PC-9 (cell line): ENCODE results near the gene UAP1L1. TPM values are rescaled to one million over a fixed set of nuclear protein-coding genes. Genes with fewer than 3 reads are reported as not detected.

Experiments used
- BruUV-seq: library from RNA; stranded (reverse); fragments of 400-500 nt; replicated peaks from 2 replicates; lab custom pipeline; 2021; lab: Mats Ljungman, UMichigan
- CTCF ChIA-PET: fragments of 300-600 bp; sonication (Branson Sonifier 250); formaldehyde crosslinking; loops from one replicate; lab custom pipeline; 2022; ENCODE audit warnings: antibody characterized with exemption; lab: Charles Lee
- POLR2A ChIA-PET: fragments of 300-600 bp; sonication (Branson Sonifier 250); formaldehyde crosslinking; loops from one replicate; lab custom pipeline; 2022; ENCODE audit warnings: antibody characterized with exemption; ENCODE audit not compliant: unreplicated experiment; lab: Charles Lee
- DNase-seq, 2 experiments: peaks; one replicate each; pipeline versions ENCODE4 v3.0.0 to v3.0.0-alpha.2; 2015 to 2022; ENCODE audit warnings: mixed read lengths in 1 of 2
- H2AFZ ChIP-seq: fragments of 200-600 bp; sonication (generic); 2 replicates; pipeline ENCODE4 v1.8.1; 2017; ENCODE audit warnings: antibody characterized with exemption
- H3F3A ChIP-seq: fragments of 200-600 bp; sonication (generic); 2 replicates; pipeline ENCODE4 v1.8.1; 2017; ENCODE audit warnings: antibody characterized with exemption, mild to moderate bottlenecking, low read depth; ENCODE audit not compliant: insufficient read depth
- H3K27ac ChIP-seq: fragments of 200-600 bp; sonication (generic); 2 replicates; pipeline ENCODE4 v1.6.1; 2016; ENCODE audit warnings: mixed run types
- H3K27me3 ChIP-seq: fragments of 200-600 bp; sonication (generic); 2 replicates; pipeline ENCODE4 v1.6.1; 2016; ENCODE audit warnings: low read depth, mixed run types; ENCODE audit not compliant: insufficient read depth
- H3K36me3 ChIP-seq: fragments of 200-600 bp; sonication (generic); 2 replicates; pipeline ENCODE4 v1.6.1; 2016; ENCODE audit warnings: low read depth, mixed run types
- H3K4me1 ChIP-seq: fragments of 200-600 bp; sonication (generic); replicated peaks from 2 replicates; pipeline ENCODE4 v1.6.1; 2016; ENCODE audit warnings: mixed run types; ENCODE audit not compliant: insufficient read depth
- H3K4me2 ChIP-seq: fragments of 200-600 bp; sonication (generic); 2 replicates; pipeline ENCODE4 v1.6.1; 2017; ENCODE audit warnings: mixed run types
- H3K4me3 ChIP-seq: fragments of 200-600 bp; sonication (generic); 2 replicates; pipeline ENCODE4 v1.6.1; 2016; ENCODE audit warnings: mixed run types
- H3K79me2 ChIP-seq: fragments of 200-600 bp; sonication (generic); 2 replicates; pipeline ENCODE4 v1.6.1; 2017; ENCODE audit warnings: low read depth, mixed run types
- H3K9me2 ChIP-seq: fragments of 200-600 bp; sonication (generic); 2 replicates; pipeline ENCODE4 v1.8.1; 2017; ENCODE audit warnings: mild to moderate bottlenecking; ENCODE audit not compliant: insufficient read depth
- H3K9me3 ChIP-seq: fragments of 200-600 bp; sonication (generic); 2 replicates; pipeline ENCODE4 v1.8.1; 2016; ENCODE audit warnings: low read depth; ENCODE audit not compliant: insufficient read depth
- H4K20me1 ChIP-seq: fragments of 200-600 bp; sonication (generic); 2 replicates; pipeline ENCODE4 v1.8.1; 2017; ENCODE audit not compliant: insufficient read depth
- EZH2 ChIP-seq: fragments of 200-600 bp; sonication (generic); IDR thresholded peaks from 2 replicates; pipeline ENCODE4 v1.8.0; 2017; ENCODE audit warnings: antibody characterized with exemption, low read depth
- intact Hi-C: fragments of 100-400 bp; cut with micrococcal nuclease; formaldehyde crosslinking; loops from one replicate; pipeline ENCODE4 v1.10.0; 2022; ENCODE audit not compliant: unreplicated experiment
- total RNA-seq: library from RNA; stranded (reverse); gene quantifications from 2 replicates; pipeline ENCODE4 v1.2.3, GENCODE V29; 2021
- TF ChIP-seq, protein P1 (sequence below): fragments of 200-600 bp; sonication (generic); conservative IDR thresholded peaks from 2 replicates; pipeline ENCODE4 v1.6.1; 2017; ENCODE audit warnings: mixed run types, antibody characterized with exemption, mild to moderate bottlenecking, moderate library complexity

UAP1L1 gene
- total RNA-seq, 1 experiment from 2014 or later: 9.9 TPM

DNA sequence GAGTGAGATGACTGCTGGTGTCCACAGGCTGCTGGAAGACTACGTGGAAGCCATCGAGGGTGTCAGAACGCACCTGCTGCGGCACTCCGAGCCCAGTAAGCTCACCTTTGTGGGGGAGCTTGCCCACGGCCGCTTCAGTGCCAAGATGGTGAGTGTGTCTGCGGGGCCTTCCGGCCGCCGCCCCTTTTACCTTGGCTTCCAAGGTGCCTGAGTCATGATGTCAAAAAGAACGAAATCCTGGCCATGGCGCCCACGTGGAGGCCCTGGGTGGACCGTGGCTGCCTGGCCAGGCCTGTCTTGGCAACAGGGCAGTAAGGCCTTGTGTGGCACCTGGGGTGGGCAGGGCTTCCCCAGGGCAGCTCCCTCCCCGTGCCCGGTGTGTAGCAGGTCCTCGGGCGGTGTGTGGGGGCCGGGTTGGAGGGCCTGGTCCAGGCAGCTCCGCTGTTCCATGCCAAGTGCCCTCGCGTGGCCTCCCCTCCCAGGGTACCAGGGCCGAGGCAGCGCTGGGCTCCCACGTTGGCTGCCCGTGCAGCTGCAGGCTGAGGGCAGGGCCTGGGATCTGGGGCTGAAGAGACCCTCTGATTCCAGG, 29.4 kb downstream of the UAP1L1 start:
- no peaks in the 10 kb centered on the region for H3F3A ChIP-seq
- H3K9me3 ChIP-seq: no peaks in the 10 kb centered on the region
- intact Hi-C loops: no loop called here
- TF ChIP-seq, protein P1, sequence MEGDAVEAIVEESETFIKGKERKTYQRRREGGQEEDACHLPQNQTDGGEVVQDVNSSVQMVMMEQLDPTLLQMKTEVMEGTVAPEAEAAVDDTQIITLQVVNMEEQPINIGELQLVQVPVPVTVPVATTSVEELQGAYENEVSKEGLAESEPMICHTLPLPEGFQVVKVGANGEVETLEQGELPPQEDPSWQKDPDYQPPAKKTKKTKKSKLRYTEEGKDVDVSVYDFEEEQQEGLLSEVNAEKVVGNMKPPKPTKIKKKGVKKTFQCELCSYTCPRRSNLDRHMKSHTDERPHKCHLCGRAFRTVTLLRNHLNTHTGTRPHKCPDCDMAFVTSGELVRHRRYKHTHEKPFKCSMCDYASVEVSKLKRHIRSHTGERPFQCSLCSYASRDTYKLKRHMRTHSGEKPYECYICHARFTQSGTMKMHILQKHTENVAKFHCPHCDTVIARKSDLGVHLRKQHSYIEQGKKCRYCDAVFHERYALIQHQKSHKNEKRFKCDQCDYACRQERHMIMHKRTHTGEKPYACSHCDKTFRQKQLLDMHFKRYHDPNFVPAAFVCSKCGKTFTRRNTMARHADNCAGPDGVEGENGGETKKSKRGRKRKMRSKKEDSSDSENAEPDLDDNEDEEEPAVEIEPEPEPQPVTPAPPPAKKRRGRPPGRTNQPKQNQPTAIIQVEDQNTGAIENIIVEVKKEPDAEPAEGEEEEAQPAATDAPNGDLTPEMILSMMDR: no peak
- TF ChIP-seq EZH2: no peak
- no peak overlapping the region for H2AFZ ChIP-seq
- H3K79me2 ChIP-seq: no peaks in the 10 kb centered on the region
- peaks cover 13% of the 10 kb centered on the region for H3K36me3 ChIP-seq
- no peak overlapping the region for H3K27ac ChIP-seq
- no peak overlapping the region for H3K4me3 ChIP-seq
- H4K20me1 ChIP-seq: no peaks in the 10 kb centered on the region
- H3K27me3 ChIP-seq: no peaks in the 10 kb centered on the region
- DNase-seq: no peak
- POLR2A ChIA-PET: interaction anchor here (0.6 kb wide), 1 partner anchor 20 kb away, joined by 6 read pairs; no protein-coding TSS in a partner anchor
- CTCF ChIA-PET: no interaction called here
- no peaks in the 10 kb centered on the region for H3K4me1 ChIP-seq
- no peaks in the 10 kb centered on the region for H3K9me2 ChIP-seq
- BruUV-seq: no TSS peak
- H3K4me2 ChIP-seq: no peak overlapping the region

DNA sequence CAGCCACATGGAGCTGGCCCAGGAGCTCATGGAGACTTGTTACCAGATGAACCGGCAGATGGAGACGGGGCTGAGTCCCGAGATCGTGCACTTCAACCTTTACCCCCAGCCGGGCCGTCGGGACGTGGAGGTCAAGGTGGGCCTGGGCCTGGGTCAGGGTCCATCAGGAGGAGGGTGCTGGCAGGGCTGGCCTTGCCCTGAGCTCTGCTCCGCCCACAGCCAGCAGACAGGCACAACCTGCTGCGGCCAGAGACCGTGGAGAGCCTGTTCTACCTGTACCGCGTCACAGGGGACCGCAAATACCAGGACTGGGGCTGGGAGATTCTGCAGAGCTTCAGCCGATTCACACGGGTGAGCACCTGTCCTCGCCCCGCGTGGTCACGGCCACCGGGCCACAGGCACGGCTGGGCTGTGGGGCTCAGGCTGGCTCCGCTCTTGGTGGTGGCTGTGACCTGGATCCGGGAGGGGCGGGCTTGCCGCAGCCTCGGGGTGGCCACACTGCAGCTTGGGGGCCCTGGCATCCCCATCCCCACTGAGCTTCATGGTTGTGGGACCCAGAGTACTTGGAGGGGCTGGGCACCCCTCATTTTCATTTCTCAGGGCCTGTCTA, 30.1 kb downstream of the UAP1L1 start:
- H3K9me2 ChIP-seq: no peaks in the 10 kb centered on the region
- H4K20me1 ChIP-seq: no peaks in the 10 kb centered on the region
- CTCF ChIA-PET: no interaction called here
- no peak overlapping the region for H2AFZ ChIP-seq
- DNase-seq: no peak
- 0 out of 2 replicates have a peak, but pooled peaks cover 9% of the 10 kb centered on the region for H3K36me3 ChIP-seq
- no peak for TF ChIP-seq EZH2
- TF ChIP-seq, protein P1: no peak
- no peak overlapping the region for H3K4me2 ChIP-seq
- H3K79me2 ChIP-seq: no peaks in the 10 kb centered on the region
- intact Hi-C loops: no loop called here
- H3K4me1 ChIP-seq: no peaks in the 10 kb centered on the region
- H3K4me3 ChIP-seq: no peak overlapping the region
- no peaks in the 10 kb centered on the region for H3K9me3 ChIP-seq
- no peaks in the 10 kb centered on the region for H3F3A ChIP-seq
- BruUV-seq: no TSS peak
- H3K27me3 ChIP-seq: no peaks in the 10 kb centered on the region
- POLR2A ChIA-PET: interaction anchor here (0.7 kb wide), 1 partner anchor 21 kb away, joined by 6 read pairs; the partner anchor contains the start of gene MAN1B1
- no peak overlapping the region for H3K27ac ChIP-seq

DNA sequence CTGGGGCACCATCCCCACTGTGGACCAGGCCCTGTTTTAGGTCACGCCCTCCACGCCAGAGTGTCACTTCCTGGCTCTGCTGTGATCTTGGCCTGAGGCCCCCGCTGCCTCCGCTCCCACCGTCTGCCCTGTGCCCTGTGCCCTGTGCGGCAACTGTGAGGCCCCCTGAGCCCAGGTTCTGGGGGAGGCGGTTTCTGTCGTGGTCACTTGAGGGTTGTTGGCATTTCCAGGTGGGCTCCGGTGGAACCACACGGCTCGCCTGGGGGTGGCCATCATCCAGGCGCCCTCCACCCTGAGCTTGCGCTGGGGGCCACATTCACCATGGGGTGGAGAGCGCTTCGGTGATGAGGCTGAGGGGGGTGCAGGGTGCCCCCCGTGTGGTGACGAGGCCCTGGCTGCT, 30.7 kb downstream of the UAP1L1 start:
- ChIA-PET POLR2A (interaction anchor here (0.6 to 0.7 kb wide), 2 partner anchors 20 to 21 kb away, joined by 4 to 6 read pairs; partner anchors contain the start of gene MAN1B1), CTCF (no interaction called here)
- 0 out of 2 replicates have a peak, but pooled peaks cover 6% of the 10 kb centered on the region for H3K36me3 ChIP-seq

More for the DNA sequence above, 30.7 kb downstream of the UAP1L1 start:
- Histone ChIP-seq H3K4me2 (no peak overlapping the region), H3K4me1 (no peaks in the 10 kb centered on the region), H3K9me3 (no peaks in the 10 kb centered on the region), H3K27ac (no peak overlapping the region), H3K9me2 (no peaks in the 10 kb centered on the region), H3K79me2 (no peaks in the 10 kb centered on the region), H3K27me3 (no peaks in the 10 kb centered on the region), H3K4me3 (no peak overlapping the region), H2AFZ (no peak overlapping the region), H4K20me1 (no peaks in the 10 kb centered on the region), H3F3A (no peaks in the 10 kb centered on the region)
- TF ChIP-seq EZH2: no peak
- TF ChIP-seq, protein P1: no peak
- no TSS peak for BruUV-seq
- DNase-seq: no peak
- intact Hi-C loops: no loop called here
